PFSK-1 (cell line): ENCODE measurements around the gene CLEC4F.

Source experiments
- FOXP2 ChIP-seq: optimal IDR thresholded peaks from 2 replicates; pipeline ENCODE3; 2011; ENCODE audit warnings: borderline replicate concordance, control low read depth, inconsistent platforms; ENCODE audit not compliant: insufficient read depth; ENCODE audit errors: extremely low read length, extremely low read depth
- POLR2AphosphoS5 ChIP-seq: IDR thresholded peaks from 2 replicates; pipeline ENCODE4 v1.6.1; 2012; ENCODE audit warnings: low read depth, mild to moderate bottlenecking, control low read depth, low read length, moderate library complexity
- REST ChIP-seq, 2 experiments: IDR thresholded peaks; 2 replicates each; pipeline versions ENCODE4 v1.6.1 to v1.8.0; 2011 to 2012; ENCODE audit warnings: low read depth in 2 of 2, low read length in 2 of 2, control low read depth in 1 of 2, inconsistent platforms in 1 of 2, mild to moderate bottlenecking in 1 of 2, moderate library complexity in 1 of 2; ENCODE audit not compliant: insufficient read depth in 1 of 2
- SIN3A ChIP-seq: IDR thresholded peaks from 2 replicates; pipeline ENCODE4 v1.6.1; 2012; ENCODE audit warnings: mild to moderate bottlenecking, low read length, moderate library complexity, borderline replicate concordance; ENCODE audit not compliant: insufficient read depth
- TAF1 ChIP-seq: IDR thresholded peaks from 2 replicates; pipeline ENCODE4 v1.6.1; 2012; ENCODE audit warnings: low read length, control low read depth, borderline replicate concordance; ENCODE audit not compliant: insufficient read depth

CLEC4F gene

GRCh38 chr2:70796262-70796661 is 24.1 kb downstream of the CLEC4F start:
- no peak for TF ChIP-seq SIN3A
- TF ChIP-seq TAF1, result no peak
- TF ChIP-seq REST (IDR thresholded peaks at IDR 0.05; ENCODE audit: insufficient read depth in 1 of 2, low read depth in 2 of 2, low read length in 2 of 2), result no peak
- TF ChIP-seq FOXP2, result no peak
- TF ChIP-seq POLR2AphosphoS5, result no peak

- no peak for TF ChIP-seq POLR2AphosphoS5
- no peak for TF ChIP-seq REST (IDR thresholded peaks at IDR 0.05; ENCODE audit: insufficient read depth in 1 of 2, low read depth in 2 of 2, low read length in 2 of 2)
- no peak for TF ChIP-seq TAF1
- no peak for TF ChIP-seq SIN3A
- no peak for TF ChIP-seq FOXP2
Measured at GRCh38 chr2:70795164-70795995, 25.0 kb downstream of the CLEC4F start.

- TF ChIP-seq TAF1, result no peak
- no peak for TF ChIP-seq SIN3A
- TF ChIP-seq FOXP2, result no peak
- TF ChIP-seq REST (IDR thresholded peaks at IDR 0.05; ENCODE audit: insufficient read depth in 1 of 2, low read depth in 2 of 2, low read length in 2 of 2), result no peak
- no peak for TF ChIP-seq POLR2AphosphoS5
Measured at GRCh38 chr2:70793450-70793849, 26.9 kb downstream of the CLEC4F start.

GRCh38 chr2:70790136-70790828 is 30.1 kb downstream of the CLEC4F start, which contains the start of gene FIGLA:
Gene FIGLA, minus strand, starts transcription at chr2:70790643. Its CDS starts 5 bp downstream, at chr2:70790638.
- TF ChIP-seq REST (IDR thresholded peaks at IDR 0.05; ENCODE audit: insufficient read depth in 1 of 2, low read depth in 2 of 2, low read length in 2 of 2) (no peak), FOXP2 (no peak), SIN3A (no peak), TAF1 (no peak), POLR2AphosphoS5 (no peak)
